Panc1 (cell line): Measurements from ENCODE around the gene VKORC1.

Experiments
- CTCF ChIP-seq: fragments of 450-650 bp; IDR thresholded peaks from 2 replicates; pipeline ENCODE4 v1.5.1; 2017; ENCODE audit warnings: mild to moderate bottlenecking
- REST ChIP-seq, 2 experiments: IDR thresholded peaks; 2 replicates each; pipeline ENCODE4 v1.6.1; 2011 to 2012; ENCODE audit warnings: low read depth in 2 of 2, control low read depth in 1 of 2, low read length in 1 of 2, mild to moderate bottlenecking in 1 of 2, moderate library complexity in 1 of 2; ENCODE audit not compliant: insufficient read depth in 1 of 2

- TF ChIP-seq CTCF (no peak), REST (IDR thresholded peaks at IDR 0.05; ENCODE audit: insufficient read depth in 1 of 2, low read depth in 2 of 2, low read length in 1 of 2) (no peak)
Measured at GRCh38 chr16:31043352-31043751, 51.2 kb downstream of the VKORC1 start.
